ENCODE results near the gene CFAP52.
A peak's percentile ranks its signal among the peaks of the same experiment; 100 is the strongest.
"Not testable (repeated sequence)": the region's sequence is repeated elsewhere in the genome, so short reads cannot be mapped to it uniquely, and the experiment has no call there.

The CFAP52 gene

GRCh38 chr17:9575381-9576101 lies 901 bp upstream of the CFAP52 start, which contains the start of gene STX8:
Gene STX8 (minus strand): TSS chr17:9575820. CDS start chr17:9575808, 12 bp downstream.
- DNase-seq = peak; percentile 15

GRCh38 chr17:9577373-9577709 lies 899 bp downstream of the CFAP52 start:
- no peak for DNase-seq

- no peak for DNase-seq
Measured at GRCh38 chr17:9587969-9588656, 11.7 kb downstream of the CFAP52 start.

DNA sequence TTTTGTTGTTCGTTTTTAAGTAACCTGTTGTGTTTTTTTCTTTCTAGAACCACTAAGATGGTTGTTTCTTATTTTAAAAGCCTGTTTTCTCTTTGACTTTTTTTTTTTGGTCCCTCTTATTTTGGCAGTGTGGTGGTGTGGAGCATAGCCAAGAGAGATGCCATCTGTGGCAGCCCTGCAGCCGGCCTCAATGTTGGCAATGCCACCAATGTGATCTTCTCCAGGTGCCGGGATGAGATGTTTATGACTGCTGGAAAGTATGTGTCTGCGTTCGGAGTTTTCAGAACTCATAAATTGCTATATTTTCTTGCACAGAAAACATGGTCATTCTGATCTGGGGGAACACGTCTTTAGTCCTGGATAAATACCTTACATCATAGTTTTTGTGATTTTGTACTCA lies 17.6 kb downstream of the CFAP52 start:
- DNase-seq = no peak

DNA sequence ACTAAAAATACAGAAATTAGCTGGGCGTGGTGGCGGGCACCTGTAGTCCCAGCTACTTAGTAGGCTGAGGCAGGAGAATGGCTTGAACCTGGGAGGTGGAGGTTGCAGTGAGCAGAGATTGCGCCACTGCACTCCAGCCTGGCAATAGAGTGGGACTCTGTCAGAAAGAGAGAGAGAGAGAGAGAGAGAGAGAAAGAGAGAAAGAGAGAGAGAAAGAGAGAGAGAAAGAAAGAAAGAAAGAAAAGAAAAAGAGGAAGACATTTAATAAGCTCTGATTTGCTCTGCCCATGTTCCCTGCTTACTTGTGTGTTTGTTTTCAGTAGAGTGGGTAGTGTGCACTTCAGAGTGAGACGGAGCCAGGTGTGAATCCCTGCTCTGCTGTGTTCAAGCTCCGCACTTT lies 21.2 kb downstream of the CFAP52 start:
- DNase-seq = not testable (repeated sequence)

GRCh38 chr17:9598661-9599060 lies 22.2 kb downstream of the CFAP52 start:
- no peak for DNase-seq

DNA sequence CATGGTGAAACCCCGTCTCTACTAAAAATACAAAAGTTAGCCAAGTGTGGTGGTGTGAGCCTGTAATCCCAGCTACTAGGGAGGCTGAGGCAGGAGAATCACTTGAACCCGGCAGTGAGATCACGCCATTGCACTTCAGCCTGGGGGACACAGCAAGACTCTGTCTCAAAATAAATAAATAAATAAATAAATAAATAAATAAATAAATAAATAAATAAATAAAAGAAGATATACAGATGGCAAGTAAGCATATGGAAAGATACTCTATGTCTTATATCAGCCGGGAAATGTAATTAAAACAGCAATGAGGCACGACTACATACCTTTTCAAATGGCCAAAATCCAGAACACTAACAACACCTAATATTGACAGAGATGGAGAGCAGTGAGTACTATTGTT lies 28.1 kb downstream of the CFAP52 start:
- not testable (repeated sequence) for DNase-seq

GRCh38 chr17:9606453-9606852 lies 30.0 kb downstream of the CFAP52 start:
- DNase-seq = no peak

DNA sequence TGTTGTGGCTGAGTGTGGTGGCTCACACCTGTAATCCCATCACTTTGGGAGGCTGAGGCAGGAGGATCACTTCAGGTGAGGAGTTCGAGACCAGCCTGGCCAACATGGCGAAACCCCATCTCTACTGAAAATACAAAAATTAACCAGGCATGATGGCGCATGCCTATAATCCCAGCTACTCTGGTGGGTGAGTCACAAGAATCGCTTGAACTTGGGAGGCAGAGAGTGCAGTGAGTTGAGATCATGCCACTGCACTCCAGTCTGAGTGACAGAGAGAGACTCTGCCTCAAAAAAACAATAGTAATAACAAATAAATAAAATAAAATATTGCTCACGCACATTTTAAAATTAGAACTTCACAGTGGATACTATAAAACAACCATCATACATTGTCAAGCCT lies 30.6 kb downstream of the CFAP52 start:
- DNase-seq = not testable (repeated sequence)

- DNase-seq = no peak
Measured at GRCh38 chr17:9611557-9611956, 35.1 kb downstream of the CFAP52 start.

- DNase-seq = no peak
Measured at GRCh38 chr17:9612006-9612405, 35.6 kb downstream of the CFAP52 start.

DNA sequence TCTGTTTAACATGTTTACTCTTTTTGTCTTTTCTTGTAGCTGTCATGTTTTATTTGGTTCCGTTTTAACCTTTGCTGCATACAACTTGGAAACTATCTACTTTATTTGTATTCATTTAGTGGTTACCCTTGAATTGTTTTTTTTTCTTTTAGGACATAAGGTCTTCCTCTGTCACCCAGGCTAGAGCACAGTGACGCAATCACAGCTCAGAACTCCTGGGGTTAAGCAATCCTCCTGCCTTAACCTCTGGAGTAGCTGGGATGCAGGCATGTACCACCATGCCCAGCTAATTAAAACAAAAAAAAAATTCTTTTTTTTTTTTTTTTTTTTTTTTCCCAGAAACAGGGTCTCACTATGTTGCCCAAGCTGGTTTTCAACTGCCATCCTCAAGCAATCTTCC lies 39.0 kb downstream of the CFAP52 start:
- no peak for DNase-seq

- DNase-seq = no peak
Measured at GRCh38 chr17:9622961-9623360, 46.5 kb downstream of the CFAP52 start.

- no peak for DNase-seq
Measured at GRCh38 chr17:9628509-9628908, 52.1 kb downstream of the CFAP52 start.

DNA sequence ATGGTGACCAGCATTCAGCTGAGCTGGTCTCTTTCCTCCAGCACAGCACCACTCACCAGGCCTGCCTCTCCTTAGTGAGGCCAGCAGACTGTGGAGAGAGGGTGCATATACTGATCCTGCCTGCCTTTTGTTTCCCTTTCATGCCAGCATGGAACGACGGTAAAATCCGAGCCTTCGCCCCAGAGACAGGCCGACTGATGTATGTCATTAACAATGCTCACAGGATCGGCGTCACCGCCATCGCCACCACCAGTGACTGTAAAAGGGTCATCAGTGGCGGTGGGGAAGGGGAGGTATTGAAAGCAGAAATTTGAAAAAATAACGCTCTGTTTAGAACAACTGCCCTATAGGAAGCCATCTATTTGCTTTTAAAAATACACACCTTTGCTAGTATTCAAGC lies 56.3 kb downstream of the CFAP52 start:
- no peak for DNase-seq

GRCh38 chr17:9635340-9635739 lies 58.9 kb downstream of the CFAP52 start:
- DNase-seq = no peak

- no peak for DNase-seq
Measured at GRCh38 chr17:9636501-9636900, 60.1 kb downstream of the CFAP52 start.

DNA sequence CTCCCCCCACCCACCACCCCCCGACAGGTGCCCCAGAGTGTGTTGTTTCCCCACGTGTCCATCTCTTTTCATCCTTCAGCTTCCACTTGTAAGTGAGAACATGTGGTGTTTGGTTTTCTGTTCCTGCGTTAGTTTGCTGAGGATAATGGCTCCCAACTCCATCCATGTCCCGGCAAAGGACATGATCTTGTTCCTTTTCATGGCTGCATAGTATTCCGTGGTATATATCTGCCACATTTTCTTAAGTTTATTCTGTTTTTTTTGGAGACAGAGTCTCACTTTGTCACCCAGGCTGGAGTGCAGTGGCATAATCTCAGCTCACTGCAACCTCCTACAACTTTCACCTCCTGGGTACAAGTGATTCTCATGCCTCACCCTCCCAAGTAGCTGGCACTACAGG lies 63.9 kb downstream of the CFAP52 start:
- not testable (repeated sequence) for DNase-seq

- DNase-seq = no peak
Measured at GRCh38 chr17:9643611-9644010, 67.2 kb downstream of the CFAP52 start.

- DNase-seq = no peak
Measured at GRCh38 chr17:9644910-9645751, 68.7 kb downstream of the CFAP52 start, which contains the start of gene USP43. Gene USP43 (plus strand): TSS chr17:9645517. CDS start chr17:9645633, 116 bp downstream.

DNA sequence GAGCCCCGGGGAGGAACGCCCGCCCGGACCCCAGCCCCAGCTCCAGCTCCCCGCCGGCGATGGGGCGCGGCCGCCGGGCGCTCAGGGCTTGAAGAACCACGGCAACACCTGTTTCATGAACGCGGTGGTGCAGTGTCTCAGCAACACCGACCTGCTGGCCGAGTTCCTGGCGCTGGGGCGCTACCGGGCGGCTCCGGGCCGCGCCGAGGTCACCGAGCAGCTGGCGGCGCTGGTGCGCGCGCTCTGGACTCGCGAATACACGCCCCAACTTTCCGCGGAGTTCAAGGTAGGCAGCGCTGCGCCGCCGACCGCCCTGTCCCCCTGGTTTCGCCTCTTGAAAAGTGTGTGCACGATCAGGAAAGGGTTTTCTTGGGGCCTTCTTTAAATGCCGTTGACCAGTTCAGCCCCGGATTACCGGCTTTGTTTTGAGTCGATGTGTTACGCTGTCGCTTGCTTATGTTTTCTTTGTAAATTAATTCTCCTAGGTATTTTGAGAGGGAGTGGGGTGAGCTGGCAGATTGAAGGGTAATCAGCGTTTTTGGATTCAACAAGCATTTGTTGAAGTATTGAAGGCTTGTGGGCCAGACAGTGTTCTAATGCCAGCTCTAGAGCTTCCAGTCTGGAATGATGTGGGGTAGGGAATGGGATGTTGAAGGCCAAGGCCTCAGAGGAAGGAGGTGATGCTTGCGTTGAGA lies 69.6 kb downstream of the CFAP52 start:
- DNase-seq = no peak

DNA sequence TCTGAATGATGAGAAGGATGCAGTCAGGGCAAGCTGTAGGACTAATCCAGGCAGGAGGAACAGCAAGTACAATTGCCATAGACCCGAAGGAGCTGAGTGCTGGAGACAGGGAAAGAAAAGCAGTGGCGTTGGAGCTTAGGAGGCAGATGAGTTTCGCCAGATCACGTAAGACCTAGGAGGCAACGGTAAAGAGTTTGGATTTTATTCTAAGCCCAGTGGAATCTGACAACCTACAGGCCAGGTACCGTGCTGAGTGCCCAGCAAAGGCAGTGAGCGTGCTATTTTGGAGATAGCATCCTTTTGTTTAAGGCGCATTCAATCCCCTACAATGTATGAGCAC lies 70.1 kb downstream of the CFAP52 start:
- DNase-seq = no peak

GRCh38 chr17:9647014-9647413 lies 70.6 kb downstream of the CFAP52 start:
- DNase-seq = no peak

All from NCI-H1092 (cell line).